Body of pancreas (tissue), 4 donors: Measurements from ENCODE around the gene COQ5. TPM values are rescaled to one million over a fixed set of nuclear protein-coding genes. Genes with fewer than 3 reads are reported as not detected.

ENCODE experiments used
- ATAC-seq: fragments of 150-250 bp; one replicate; pipeline ENCODE4 v1.9.1; 2016
- DNase-seq, 4 donors: peaks; one replicate each; pipeline ENCODE4 v3.0.0-alpha.2; 2019
- H3K27ac ChIP-seq, 4 donors: fragments of 200-600 bp; sonication (generic); 1 replicate in 3 of 4; 2 replicates in 1 of 4; pipeline versions ENCODE4 v1.5.1 to v1.6.1; 2016 to 2019; ENCODE audit warnings: mild to moderate bottlenecking in 1 of 4, mixed read lengths in 1 of 4, moderate library complexity in 1 of 4
- H3K27me3 ChIP-seq, 2 donors: fragments of 200-600 bp; sonication (generic); one replicate each; pipeline ENCODE4 v1.6.0; 2016; ENCODE audit warnings: mild to moderate bottlenecking in 1 of 2
- H3K36me3 ChIP-seq, 2 donors: fragments of 200-600 bp; sonication (generic); replicated peaks in 1 of 2; 2 replicates each; pipeline ENCODE4 v1.5.1; 2016; ENCODE audit warnings: low read depth in 2 of 2; ENCODE audit not compliant: insufficient read depth in 1 of 2
- H3K4me1 ChIP-seq: fragments of 200-600 bp; sonication (generic); one replicate; pipeline ENCODE4 v1.6.0; 2016
- H3K4me3 ChIP-seq, 2 donors: fragments of 200-600 bp; sonication (generic); 1 replicate in 1 of 2; 2 replicates in 1 of 2; pipeline ENCODE4 v1.5.1; 2016 to 2019
- H3K9me3 ChIP-seq, 3 donors: fragments of 200-600 bp; sonication (generic); 1 replicate in 2 of 3; 2 replicates in 1 of 3; pipeline ENCODE4 v1.5.1; 2016
- POLR2A ChIP-seq, 3 donors: fragments of 450-650 bp; IDR thresholded peaks; one replicate each; pipeline ENCODE4 v1.6.1; 2016; ENCODE audit warnings: antibody characterized with exemption in 3 of 3, mild to moderate bottlenecking in 2 of 3
- WGBS, 2 donors: methylation state at CpG; one replicate each; pipeline ENCODE4 v1.1.5; 2017; 5-methylcytosine and 5-hydroxymethylcytosine counted together
- intact Hi-C: fragments of 100-400 bp; cut with DNase I; formaldehyde crosslinking; loops from one replicate; pipeline ENCODE4 v1.15.1; 2023
- total RNA-seq, 2 donors: library from RNA; depleted of rRNA; stranded (reverse); fragments of >200 nt; gene quantifications; one replicate each; pipeline ENCODE4 v1.1.0, GENCODE V29; 2016
- TF ChIP-seq, protein P1 (sequence below), 7 experiments: fragments of 450-650 bp in 4 of 7; fragments of 200-600 bp in 3 of 7; sonication (generic) in 3 of 7; IDR thresholded peaks; one replicate each; pipeline ENCODE4 v1.5.1; 2016 to 2019; ENCODE audit warnings: antibody characterized with exemption in 7 of 7

The COQ5 gene
- total RNA-seq, 2 donors from 2014 or later, result 9.6 to 24.1 TPM

DNA sequence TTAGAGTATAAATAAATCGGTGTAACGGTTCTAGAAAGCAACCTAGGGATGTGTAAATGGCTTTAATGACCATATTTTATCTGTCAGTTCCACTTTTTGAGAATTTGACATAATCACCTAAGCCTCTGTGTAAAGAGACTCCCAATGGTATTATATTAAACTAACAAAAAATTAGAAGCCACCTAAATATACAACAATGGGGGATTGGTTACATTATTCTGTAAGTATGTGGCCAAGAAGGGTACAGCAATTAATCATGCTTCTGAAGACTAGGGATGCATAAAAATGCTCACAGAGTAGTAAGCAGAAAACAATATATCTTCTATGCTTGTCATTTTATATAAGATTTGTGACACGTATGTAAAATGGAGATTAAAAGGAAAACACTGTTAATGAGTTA, 15.7 kb upstream of the COQ5 start:
- 84 to 85% methylated on average over 3 of the region's 3 CpGs for WGBS, 2 donors
- peaks cover 63% of the 10 kb centered on the region for H3K4me1 ChIP-seq
- TF ChIP-seq, protein P1, sequence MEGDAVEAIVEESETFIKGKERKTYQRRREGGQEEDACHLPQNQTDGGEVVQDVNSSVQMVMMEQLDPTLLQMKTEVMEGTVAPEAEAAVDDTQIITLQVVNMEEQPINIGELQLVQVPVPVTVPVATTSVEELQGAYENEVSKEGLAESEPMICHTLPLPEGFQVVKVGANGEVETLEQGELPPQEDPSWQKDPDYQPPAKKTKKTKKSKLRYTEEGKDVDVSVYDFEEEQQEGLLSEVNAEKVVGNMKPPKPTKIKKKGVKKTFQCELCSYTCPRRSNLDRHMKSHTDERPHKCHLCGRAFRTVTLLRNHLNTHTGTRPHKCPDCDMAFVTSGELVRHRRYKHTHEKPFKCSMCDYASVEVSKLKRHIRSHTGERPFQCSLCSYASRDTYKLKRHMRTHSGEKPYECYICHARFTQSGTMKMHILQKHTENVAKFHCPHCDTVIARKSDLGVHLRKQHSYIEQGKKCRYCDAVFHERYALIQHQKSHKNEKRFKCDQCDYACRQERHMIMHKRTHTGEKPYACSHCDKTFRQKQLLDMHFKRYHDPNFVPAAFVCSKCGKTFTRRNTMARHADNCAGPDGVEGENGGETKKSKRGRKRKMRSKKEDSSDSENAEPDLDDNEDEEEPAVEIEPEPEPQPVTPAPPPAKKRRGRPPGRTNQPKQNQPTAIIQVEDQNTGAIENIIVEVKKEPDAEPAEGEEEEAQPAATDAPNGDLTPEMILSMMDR (IDR thresholded peaks at IDR 0.05), result no peak
- TF ChIP-seq POLR2A (IDR thresholded peaks at IDR 0.05), result no peak
- H3K9me3 ChIP-seq, result no peaks in the 10 kb centered on the region
- ATAC-seq (no peak), DNase-seq (no peak)
- peaks cover 0 to 16% of the 10 kb centered on the region in 2 donors for H3K36me3 ChIP-seq
- H3K27ac ChIP-seq, result no peak overlapping the region
- H3K4me3 ChIP-seq, result no peak overlapping the region
- no peaks in the 10 kb centered on the region for H3K27me3 ChIP-seq
- intact Hi-C loops, result no loop called here

DNA sequence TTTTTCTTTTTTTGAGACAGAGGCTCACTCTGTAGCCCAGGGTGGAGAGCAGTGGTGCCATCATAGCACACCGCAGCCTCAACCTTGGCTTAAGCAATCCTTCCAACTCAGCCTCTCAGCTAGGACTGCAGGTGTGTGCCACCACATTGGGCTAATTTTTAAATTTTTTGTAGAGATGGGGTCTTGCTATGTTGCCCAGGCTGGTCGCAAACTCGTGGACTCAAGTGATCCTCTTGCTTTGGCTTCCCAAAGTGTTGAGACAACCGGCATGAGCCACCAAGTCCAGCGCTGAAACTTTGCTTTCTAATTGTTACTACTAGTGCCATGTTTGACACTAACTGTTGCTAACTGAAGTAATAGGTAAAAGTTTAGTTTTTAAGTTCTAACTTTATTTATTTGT, 13.2 kb upstream of the COQ5 start:
- Histone ChIP-seq H3K27ac (no peak overlapping the region), H3K27me3 (no peaks in the 10 kb centered on the region), H3K9me3 (no peaks in the 10 kb centered on the region), H3K4me1 (peaks cover 83% of the 10 kb centered on the region), H3K4me3 (no peak overlapping the region), H3K36me3 (peaks cover 0 to 4% of the 10 kb centered on the region in 2 donors)
- DNase-seq (no peak), ATAC-seq (no peak)
- TF ChIP-seq POLR2A (IDR thresholded peaks at IDR 0.05), result no peak
- TF ChIP-seq, protein P1 (IDR thresholded peaks at IDR 0.05), result no peak
- intact Hi-C loops, result no loop called here
- 94 to 96% methylated on average over 5 of the region's 5 CpGs for WGBS, 2 donors

DNA sequence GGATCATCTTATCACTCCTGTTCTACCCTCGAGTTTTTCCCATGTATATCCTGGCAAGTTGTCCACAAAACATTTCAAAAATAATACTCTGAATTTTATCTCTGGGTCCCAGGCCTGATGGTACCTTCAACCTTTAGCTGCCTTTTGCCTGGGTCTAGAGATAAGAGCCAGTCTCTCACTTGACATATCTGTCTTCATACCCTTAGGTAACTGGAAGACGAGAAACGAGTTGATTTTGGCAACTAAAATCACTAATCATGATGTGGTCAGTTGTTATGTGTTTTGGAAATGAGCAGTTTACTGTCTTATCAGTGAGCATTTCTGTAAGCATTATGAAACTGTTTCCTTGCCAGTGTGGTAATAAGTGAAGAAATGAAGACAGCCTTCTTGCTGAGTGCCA, 11.5 kb upstream of the COQ5 start:
- 4 to 6% methylated on average over 3 of the region's 3 CpGs for WGBS, 2 donors
- intact Hi-C loops, result no loop called here

DNA sequence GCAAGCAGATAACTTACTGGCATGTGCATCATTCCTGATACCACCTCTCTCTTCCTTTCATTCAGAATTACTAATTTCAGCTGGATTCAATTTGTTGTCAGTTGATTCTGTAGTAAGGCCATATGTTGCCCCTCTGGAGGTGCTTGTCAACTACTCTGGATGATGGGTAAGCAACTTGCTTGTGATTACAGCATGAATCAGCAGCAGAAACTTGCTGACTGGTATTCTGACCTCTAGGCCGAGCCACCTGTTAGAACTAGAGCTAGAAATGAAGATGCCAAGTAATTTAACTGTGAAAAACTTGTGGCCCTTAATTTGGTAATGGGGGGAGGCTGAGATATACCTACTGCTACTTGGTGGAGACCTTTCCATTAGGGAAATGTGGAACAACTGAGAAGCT, 10.3 kb upstream of the COQ5 start:
- ATAC-seq (no peak), DNase-seq (peak in 2 of 4 donors; percentile 21 to 32)
- Histone ChIP-seq H3K9me3 (no peaks in the 10 kb centered on the region), H3K27ac (peak overlapping the region in 3 of 4 donors; percentile 76 to 94 (median 86)), H3K4me3 (no peak overlapping the region), H3K4me1 (peaks cover 83% of the 10 kb centered on the region), H3K27me3 (no peaks in the 10 kb centered on the region), H3K36me3 (no peaks in the 10 kb centered on the region)
- 7 to 11% methylated on average over 1 of the region's 1 CpG for WGBS, 2 donors
- TF ChIP-seq, protein P1 (IDR thresholded peaks at IDR 0.05), result no peak
- no peak for TF ChIP-seq POLR2A (IDR thresholded peaks at IDR 0.05)
- intact Hi-C loops, result no loop called here

More for the DNA sequence above, 11.5 kb upstream of the COQ5 start:
- no peaks in the 10 kb centered on the region for H3K36me3 ChIP-seq
- no peak overlapping the region for H3K4me3 ChIP-seq
- H3K27ac ChIP-seq, result peak overlapping the region in 2 of 4 donors; percentile 58 to 94
- H3K9me3 ChIP-seq, result no peaks in the 10 kb centered on the region
- peaks cover 88% of the 10 kb centered on the region for H3K4me1 ChIP-seq
- ATAC-seq, result no peak
- TF ChIP-seq POLR2A (IDR thresholded peaks at IDR 0.05), result no peak
- TF ChIP-seq, protein P1 (IDR thresholded peaks at IDR 0.05), result no peak
- no peak for DNase-seq
- H3K27me3 ChIP-seq, result no peaks in the 10 kb centered on the region
